ENCODE measurements around the gene SELENOI. TPM values are rescaled to one million over a fixed set of nuclear protein-coding genes. Genes with fewer than 3 reads are reported as not detected.
A peak's percentile ranks its signal among the peaks of the same experiment; 100 is the strongest.
"Not testable (repeated sequence)": the region's sequence is repeated elsewhere in the genome, so short reads cannot be mapped to it uniquely, and the experiment has no call there.

SELENOI gene
- total RNA-seq, 2 experiments from 2014 or later: 20.0 to 22.9 TPM

GRCh38 chr2:26349690-26350089, 3.7 kb downstream of the SELENOI start:
- CTCF ChIA-PET: interaction anchor here (1.2 kb wide), 1 partner anchor 106 kb away, joined by 4 read pairs; no protein-coding TSS in a partner anchor

GRCh38 chr2:26351375-26352090, 5.6 kb downstream of the SELENOI start:
- no peak for DNase-seq
- CTCF ChIA-PET: no interaction called here
- H3K4me1 Mint-ChIP-seq (ENCODE audit: low read depth): peaks cover 55% of the 10 kb centered on the region

More at GRCh38 chr2:26349690-26350089, 3.7 kb downstream of the SELENOI start:
- no peaks in the 10 kb centered on the region for H3K27me3 Mint-ChIP-seq (ENCODE audit: low read depth)
- intact Hi-C loops (cut with micrococcal nuclease): loop anchor here (10.0 kb wide), 1 partner anchor 705 kb away; the partner anchor contains the start of gene AGBL5
- H3K4me1 Mint-ChIP-seq (ENCODE audit: low read depth): peaks cover 41% of the 10 kb centered on the region
- H3K4me3 Mint-ChIP-seq: no peak overlapping the region
- DNase-seq: no peak
- peaks cover 28% of the 10 kb centered on the region for H3K36me3 Mint-ChIP-seq (ENCODE audit: low read depth)
- H3K27ac Mint-ChIP-seq: no peak overlapping the region
- no peaks in the 10 kb centered on the region for H3K9me3 Mint-ChIP-seq

GRCh38 chr2:26352892-26353291, 6.9 kb downstream of the SELENOI start:
- Mint-ChIP-seq H3K36me3 (ENCODE audit: low read depth) (peaks cover 21% of the 10 kb centered on the region), H3K27ac (no peak overlapping the region), H3K27me3 (ENCODE audit: low read depth) (no peaks in the 10 kb centered on the region), H3K4me3 (no peak overlapping the region), H3K4me1 (ENCODE audit: low read depth) (peaks cover 57% of the 10 kb centered on the region), H3K9me3 (no peaks in the 10 kb centered on the region)
- intact Hi-C loops (cut with micrococcal nuclease): no loop called here
- peak; percentile 63 for DNase-seq
- CTCF ChIA-PET: no interaction called here

More at GRCh38 chr2:26351375-26352090, 5.6 kb downstream of the SELENOI start:
- Mint-ChIP-seq H3K9me3 (no peaks in the 10 kb centered on the region), H3K36me3 (ENCODE audit: low read depth) (peaks cover 26% of the 10 kb centered on the region), H3K27ac (no peak overlapping the region), H3K27me3 (ENCODE audit: low read depth) (no peaks in the 10 kb centered on the region), H3K4me3 (no peak overlapping the region)
- intact Hi-C loops (cut with micrococcal nuclease): no loop called here

DNA sequence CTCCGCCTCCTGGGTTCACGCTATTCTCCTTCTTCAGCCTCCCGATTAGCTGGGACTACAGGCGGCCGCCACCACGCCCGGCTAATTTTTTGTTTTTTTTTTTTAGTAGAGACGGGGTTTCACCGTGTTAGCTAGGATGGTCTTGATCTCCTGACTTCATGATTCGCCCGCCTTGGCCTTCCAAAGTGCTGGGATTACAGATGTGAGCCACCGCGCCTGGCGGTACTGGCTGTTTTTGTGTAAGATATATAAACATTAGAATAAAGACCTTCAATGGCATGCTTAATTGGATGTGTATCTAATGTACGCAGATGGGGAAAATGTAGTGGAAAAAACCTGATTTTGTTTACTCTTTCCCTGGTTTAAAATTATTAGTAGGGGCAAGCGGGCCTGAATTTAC, 8.5 kb downstream of the SELENOI start:
- CTCF ChIA-PET; intact Hi-C loops (cut with micrococcal nuclease); H3K9me3 Mint-ChIP-seq; H3K27ac Mint-ChIP-seq; DNase-seq; H3K4me3 Mint-ChIP-seq; H3K27me3 Mint-ChIP-seq (ENCODE audit: low read depth): not testable (repeated sequence)
- Mint-ChIP-seq H3K36me3 (ENCODE audit: low read depth) (peaks cover 18% of the 10 kb centered on the region), H3K4me1 (ENCODE audit: low read depth) (peaks cover 61% of the 10 kb centered on the region)

DNA sequence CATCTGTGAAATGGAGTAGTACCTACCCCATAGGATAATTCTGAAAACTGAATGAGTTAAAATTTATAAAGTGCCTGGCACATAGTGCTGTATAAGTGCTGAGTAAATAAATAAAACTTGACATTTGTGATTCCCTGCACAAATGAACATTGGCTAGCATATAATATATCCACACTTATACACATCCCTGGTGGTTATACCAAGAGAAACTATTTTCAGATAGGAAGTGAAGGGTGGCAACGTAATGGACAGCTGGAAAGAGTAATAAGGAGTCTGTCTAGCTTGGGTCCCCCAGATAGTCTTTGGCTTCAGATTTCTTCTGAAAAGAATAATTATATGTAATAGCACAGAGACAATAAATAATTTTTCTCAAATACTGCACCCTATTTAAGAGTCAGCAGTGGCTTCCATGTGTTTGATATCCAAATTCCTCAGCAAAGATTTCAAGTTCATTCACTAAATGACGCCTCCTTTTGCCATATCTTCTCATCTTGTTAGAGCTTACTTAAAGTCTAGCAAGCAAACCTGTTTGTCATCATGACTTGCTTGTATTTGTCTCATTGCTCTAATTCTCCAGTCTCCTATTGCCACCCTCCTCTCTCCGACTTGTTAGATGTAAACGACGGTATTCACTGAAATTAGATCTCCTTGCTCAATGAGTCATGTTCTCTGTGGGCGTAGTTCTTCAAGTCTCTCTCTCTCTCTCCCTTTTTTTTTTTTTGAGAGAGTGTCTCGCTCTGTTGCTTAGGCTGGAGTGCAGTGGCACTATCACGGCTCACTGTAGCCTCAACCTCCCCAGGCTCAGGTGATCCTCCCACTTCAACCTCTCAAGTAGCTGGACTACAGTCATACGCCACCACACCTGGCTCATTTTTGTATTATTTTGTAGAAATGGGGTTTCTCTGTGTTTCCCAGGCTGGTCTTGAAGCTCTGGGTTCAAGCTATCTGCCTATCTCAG, 9.4 kb downstream of the SELENOI start:
- CTCF ChIA-PET: interaction anchor here (1.3 kb wide), 1 partner anchor 10 kb away, joined by 3 read pairs; the partner anchor contains the start of gene SELENOI
- Mint-ChIP-seq H3K36me3 (ENCODE audit: low read depth) (peaks cover 16% of the 10 kb centered on the region), H3K27me3 (ENCODE audit: low read depth) (no peaks in the 10 kb centered on the region), H3K27ac (no peak overlapping the region), H3K9me3 (no peaks in the 10 kb centered on the region), H3K4me3 (no peak overlapping the region), H3K4me1 (ENCODE audit: low read depth) (peaks cover 62% of the 10 kb centered on the region)
- no peak for DNase-seq
- intact Hi-C loops (cut with micrococcal nuclease): loop anchor here (5.0 kb wide), 1 partner anchor 37 kb away; no protein-coding TSS in a partner anchor

GRCh38 chr2:26356111-26356510, 10.2 kb downstream of the SELENOI start:
- H3K9me3 Mint-ChIP-seq: no peaks in the 10 kb centered on the region
- no peak for DNase-seq
- no peak overlapping the region for H3K4me3 Mint-ChIP-seq
- CTCF ChIA-PET: interaction anchor here (1.3 kb wide), 1 partner anchor 10 kb away, joined by 3 read pairs; the partner anchor contains the start of gene SELENOI
- H3K27me3 Mint-ChIP-seq (ENCODE audit: low read depth): no peaks in the 10 kb centered on the region
- peaks cover 15% of the 10 kb centered on the region for H3K36me3 Mint-ChIP-seq (ENCODE audit: low read depth)
- intact Hi-C loops (cut with micrococcal nuclease): loop anchor here (5.0 kb wide), 1 partner anchor 36 kb away; no protein-coding TSS in a partner anchor
- H3K27ac Mint-ChIP-seq: peak overlapping the region; percentile 19
- H3K4me1 Mint-ChIP-seq (ENCODE audit: low read depth): peaks cover 62% of the 10 kb centered on the region

DNA sequence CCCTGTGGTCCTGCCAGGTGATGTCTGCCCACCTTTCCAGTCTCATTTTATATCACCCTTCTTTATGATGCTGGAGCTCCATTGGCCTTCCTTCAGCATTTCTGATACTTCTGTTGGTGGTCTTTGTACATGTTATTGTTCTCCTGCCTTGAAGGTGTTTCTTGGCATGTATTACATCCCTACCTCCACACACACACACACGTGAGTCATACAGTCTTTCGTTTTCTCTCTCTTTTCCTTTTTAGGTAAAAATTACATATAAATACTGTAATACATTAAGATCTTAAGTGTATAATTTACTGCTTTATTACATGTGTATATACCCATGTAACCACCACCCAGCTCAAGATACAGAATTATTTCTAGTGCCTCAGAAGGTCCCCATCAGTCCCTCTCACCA, 10.8 kb downstream of the SELENOI start:
- H3K27me3 Mint-ChIP-seq (ENCODE audit: low read depth): no peaks in the 10 kb centered on the region
- H3K36me3 Mint-ChIP-seq (ENCODE audit: low read depth): peaks cover 13% of the 10 kb centered on the region
- H3K27ac Mint-ChIP-seq: no peak overlapping the region
- peaks cover 59% of the 10 kb centered on the region for H3K4me1 Mint-ChIP-seq (ENCODE audit: low read depth)
- H3K4me3 Mint-ChIP-seq: no peak overlapping the region
- CTCF ChIA-PET: interaction anchor here (0.7 to 1.3 kb wide), 2 partner anchors 11 to 569 kb away, joined by 3 read pairs; partner anchors contain the start of gene SELENOI
- DNase-seq: no peak
- H3K9me3 Mint-ChIP-seq: no peaks in the 10 kb centered on the region
- intact Hi-C loops (cut with micrococcal nuclease): loop anchor here (5.0 kb wide), 1 partner anchor 36 kb away; no protein-coding TSS in a partner anchor

DNA sequence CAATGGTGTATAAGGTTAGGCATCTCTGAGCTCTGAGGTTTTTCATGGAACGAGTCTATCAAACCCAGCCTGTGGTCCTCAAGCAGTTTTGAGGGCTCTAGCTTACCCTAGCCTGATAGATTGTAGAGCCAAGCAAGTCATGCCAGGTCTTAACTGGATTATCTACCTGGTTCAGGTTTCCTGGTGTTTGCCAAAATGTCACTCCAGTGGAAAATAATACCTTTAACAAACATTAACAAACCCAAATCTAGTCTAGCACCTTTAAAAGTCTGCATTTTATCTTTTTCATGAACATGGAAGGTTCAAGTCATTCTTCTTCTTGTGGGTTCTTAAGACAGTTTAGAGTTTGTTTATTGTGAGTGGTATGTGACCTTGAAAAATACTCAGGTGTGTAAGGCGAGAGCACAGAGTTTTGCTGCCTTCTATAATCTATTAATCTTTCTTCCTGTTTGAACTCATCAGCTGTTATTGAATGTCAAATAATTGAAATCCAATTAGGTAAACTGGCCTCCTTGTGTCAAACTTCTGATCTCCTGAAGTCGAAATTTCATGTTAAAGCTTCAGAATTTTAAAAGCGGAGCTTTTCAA, 14.0 kb downstream of the SELENOI start:
- Mint-ChIP-seq H3K4me3 (no peak overlapping the region), H3K27ac (no peak overlapping the region), H3K9me3 (no peaks in the 10 kb centered on the region), H3K36me3 (ENCODE audit: low read depth) (peaks cover 7% of the 10 kb centered on the region), H3K4me1 (ENCODE audit: low read depth) (peaks cover 52% of the 10 kb centered on the region), H3K27me3 (ENCODE audit: low read depth) (no peaks in the 10 kb centered on the region)
- intact Hi-C loops (cut with micrococcal nuclease): loop anchor here (5.0 kb wide), 1 partner anchor 32 kb away; no protein-coding TSS in a partner anchor
- CTCF ChIA-PET: no interaction called here
- no peak for DNase-seq

- Mint-ChIP-seq H3K4me3 (no peak overlapping the region), H3K36me3 (ENCODE audit: low read depth) (peaks cover 9% of the 10 kb centered on the region), H3K27ac (no peak overlapping the region), H3K27me3 (ENCODE audit: low read depth) (no peaks in the 10 kb centered on the region), H3K9me3 (no peaks in the 10 kb centered on the region), H3K4me1 (ENCODE audit: low read depth) (peaks cover 31% of the 10 kb centered on the region)
- CTCF ChIA-PET: interaction anchor here (1.0 kb wide), 1 partner anchor 10 kb away, joined by 3 read pairs; no protein-coding TSS in a partner anchor
- DNase-seq: no peak
- intact Hi-C loops (cut with micrococcal nuclease): no loop called here
Observed at GRCh38 chr2:26363323-26363722, 17.4 kb downstream of the SELENOI start.

GRCh38 chr2:26363958-26364357, 18.0 kb downstream of the SELENOI start:
- Mint-ChIP-seq H3K9me3 (no peaks in the 10 kb centered on the region), H3K27me3 (ENCODE audit: low read depth) (no peaks in the 10 kb centered on the region), H3K27ac (no peak overlapping the region), H3K4me3 (no peak overlapping the region), H3K4me1 (ENCODE audit: low read depth) (peaks cover 25% of the 10 kb centered on the region), H3K36me3 (ENCODE audit: low read depth) (peaks cover 10% of the 10 kb centered on the region)
- CTCF ChIA-PET: no interaction called here
- intact Hi-C loops (cut with micrococcal nuclease): no loop called here
- DNase-seq: no peak

DNA sequence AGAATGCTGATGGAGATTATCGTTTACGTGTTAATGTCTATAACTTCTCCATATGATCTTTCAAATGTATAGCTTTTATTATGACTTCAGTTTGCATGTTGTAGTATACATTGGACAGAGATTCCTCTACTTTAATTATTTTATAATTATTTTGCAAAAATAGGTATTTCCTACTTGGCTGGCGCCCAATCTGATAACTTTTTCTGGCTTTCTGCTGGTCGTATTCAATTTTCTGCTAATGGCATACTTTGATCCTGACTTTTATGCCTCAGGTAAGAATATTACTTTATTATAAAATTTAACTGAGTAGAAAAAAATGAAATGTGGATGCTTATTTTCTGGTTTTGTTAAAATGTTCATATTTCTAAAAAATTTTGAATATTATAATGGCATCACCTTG, 18.7 kb downstream of the SELENOI start:
- peaks cover 17% of the 10 kb centered on the region for H3K36me3 Mint-ChIP-seq (ENCODE audit: low read depth)
- no peak for DNase-seq
- H3K27me3 Mint-ChIP-seq (ENCODE audit: low read depth): no peaks in the 10 kb centered on the region
- no peak overlapping the region for H3K27ac Mint-ChIP-seq
- intact Hi-C loops (cut with micrococcal nuclease): no loop called here
- no peak overlapping the region for H3K4me3 Mint-ChIP-seq
- CTCF ChIA-PET: no interaction called here
- H3K9me3 Mint-ChIP-seq: no peaks in the 10 kb centered on the region
- peaks cover 18% of the 10 kb centered on the region for H3K4me1 Mint-ChIP-seq (ENCODE audit: low read depth)

GRCh38 chr2:26366957-26367356, 21.0 kb downstream of the SELENOI start:
- Mint-ChIP-seq H3K27me3 (ENCODE audit: low read depth) (no peaks in the 10 kb centered on the region), H3K4me1 (ENCODE audit: low read depth) (peaks cover 13% of the 10 kb centered on the region), H3K4me3 (no peak overlapping the region), H3K27ac (no peak overlapping the region), H3K36me3 (ENCODE audit: low read depth) (peaks cover 21% of the 10 kb centered on the region), H3K9me3 (no peaks in the 10 kb centered on the region)
- DNase-seq: no peak
- CTCF ChIA-PET: no interaction called here
- intact Hi-C loops (cut with micrococcal nuclease): no loop called here
